ENCODE measurements around the gene PSMC5. TPM values are rescaled to one million over a fixed set of nuclear protein-coding genes. Genes with fewer than 3 reads are reported as not detected.

Gene PSMC5
- total RNA-seq, 4 donors from 2014 or later = 68.9 to 126 (median 88.7) TPM

GRCh38 chr17:63837480-63837879 is 10.2 kb downstream of the PSMC5 start:
- TF ChIP-seq, protein P1, sequence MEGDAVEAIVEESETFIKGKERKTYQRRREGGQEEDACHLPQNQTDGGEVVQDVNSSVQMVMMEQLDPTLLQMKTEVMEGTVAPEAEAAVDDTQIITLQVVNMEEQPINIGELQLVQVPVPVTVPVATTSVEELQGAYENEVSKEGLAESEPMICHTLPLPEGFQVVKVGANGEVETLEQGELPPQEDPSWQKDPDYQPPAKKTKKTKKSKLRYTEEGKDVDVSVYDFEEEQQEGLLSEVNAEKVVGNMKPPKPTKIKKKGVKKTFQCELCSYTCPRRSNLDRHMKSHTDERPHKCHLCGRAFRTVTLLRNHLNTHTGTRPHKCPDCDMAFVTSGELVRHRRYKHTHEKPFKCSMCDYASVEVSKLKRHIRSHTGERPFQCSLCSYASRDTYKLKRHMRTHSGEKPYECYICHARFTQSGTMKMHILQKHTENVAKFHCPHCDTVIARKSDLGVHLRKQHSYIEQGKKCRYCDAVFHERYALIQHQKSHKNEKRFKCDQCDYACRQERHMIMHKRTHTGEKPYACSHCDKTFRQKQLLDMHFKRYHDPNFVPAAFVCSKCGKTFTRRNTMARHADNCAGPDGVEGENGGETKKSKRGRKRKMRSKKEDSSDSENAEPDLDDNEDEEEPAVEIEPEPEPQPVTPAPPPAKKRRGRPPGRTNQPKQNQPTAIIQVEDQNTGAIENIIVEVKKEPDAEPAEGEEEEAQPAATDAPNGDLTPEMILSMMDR (IDR thresholded peaks at IDR 0.05) = no peak
- TF ChIP-seq POLR2A (IDR thresholded peaks at IDR 0.05) = no peak
- 68 to 72% methylated on average over 9 to 11 of the region's 12 CpGs for WGBS, 2 donors
- DNase-seq (ENCODE audit: low spot score in 2 of 2) = no peak
- no peak overlapping the region for H3K4me3 ChIP-seq (ENCODE audit: low read depth, poor library complexity, severe bottlenecking)
- intact Hi-C loops (cut with DNase I; ENCODE audit: low total_unique reads) = no loop called here

GRCh38 chr17:63837962-63838600 is 10.8 kb downstream of the PSMC5 start:
- no peak overlapping the region for H3K4me3 ChIP-seq (ENCODE audit: low read depth, poor library complexity, severe bottlenecking)
- 53 to 56% methylated on average over 4 to 5 of the region's 5 CpGs for WGBS, 2 donors
- DNase-seq (ENCODE audit: low spot score in 2 of 2) = no peak
- TF ChIP-seq POLR2A (IDR thresholded peaks at IDR 0.05) = no peak
- TF ChIP-seq, protein P1 (IDR thresholded peaks at IDR 0.05) = no peak
- intact Hi-C loops (cut with DNase I; ENCODE audit: low total_unique reads) = no loop called here

- no peak overlapping the region for H3K4me3 ChIP-seq (ENCODE audit: low read depth, poor library complexity, severe bottlenecking)
- intact Hi-C loops (cut with DNase I; ENCODE audit: low total_unique reads) = no loop called here
- peak; percentile 96 to 99 for DNase-seq (ENCODE audit: low spot score in 2 of 2)
- TF ChIP-seq, protein P1 (IDR thresholded peaks at IDR 0.05) = no peak
- TF ChIP-seq POLR2A (IDR thresholded peaks at IDR 0.05) = no peak
- WGBS, 2 donors = 13 to 29% methylated on average over 7 of the region's 7 CpGs
Measured at GRCh38 chr17:63838631-63839171, 11.5 kb downstream of the PSMC5 start.

GRCh38 chr17:63840591-63841349 is 13.5 kb downstream of the PSMC5 start:
- no peak for DNase-seq (ENCODE audit: low spot score in 2 of 2)
- WGBS, 2 donors = 22 to 33% methylated on average over 4 of the region's 4 CpGs
- H3K4me3 ChIP-seq (ENCODE audit: low read depth, poor library complexity, severe bottlenecking) = peak overlapping the region; percentile 90
- no peak for TF ChIP-seq POLR2A (IDR thresholded peaks at IDR 0.05)
- TF ChIP-seq, protein P1 (IDR thresholded peaks at IDR 0.05) = no peak
- intact Hi-C loops (cut with DNase I; ENCODE audit: low total_unique reads) = no loop called here

DNA sequence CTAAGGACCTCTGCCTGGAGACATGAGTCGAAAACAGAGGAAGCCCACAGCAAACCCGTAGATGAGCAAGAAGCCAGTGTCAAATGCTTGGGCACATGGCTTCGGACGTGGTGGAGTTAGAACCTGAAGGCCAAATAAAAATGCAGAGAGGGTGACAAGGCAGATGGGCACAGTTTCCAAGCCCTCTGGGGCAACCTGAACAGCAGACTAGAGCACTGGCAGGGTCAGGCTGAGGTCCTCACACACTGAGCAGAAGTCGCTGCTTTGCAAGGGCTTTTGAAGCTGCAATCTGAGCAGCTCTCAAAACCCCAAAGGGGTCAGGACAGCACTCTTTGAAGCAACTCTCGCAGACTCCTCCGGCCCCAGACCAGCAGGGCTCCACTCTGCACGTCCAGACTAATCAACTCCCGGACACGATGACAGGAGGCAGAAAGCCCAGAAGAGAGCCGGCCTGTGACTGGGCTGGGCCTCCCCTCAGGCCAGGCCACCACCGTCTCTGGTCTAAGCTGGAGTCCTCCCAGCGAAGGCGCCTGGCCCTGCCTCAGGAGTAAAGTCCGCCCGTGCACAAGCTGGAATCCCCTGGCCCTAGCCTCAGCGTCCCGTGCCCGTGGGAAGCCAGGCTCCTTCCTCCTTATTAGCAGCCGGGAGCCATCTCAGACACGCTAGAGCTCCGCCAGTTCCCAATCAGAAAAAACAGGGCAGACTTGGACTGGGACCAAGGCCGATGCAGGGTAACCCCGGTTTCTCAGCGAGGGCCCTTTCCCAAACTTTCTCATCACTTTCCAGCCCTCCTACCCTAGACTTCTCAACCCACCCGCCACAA is 14.3 kb downstream of the PSMC5 start:
- 2 to 3% methylated on average over 20 to 26 of the region's 26 CpGs for WGBS, 2 donors
- TF ChIP-seq, protein P1 (IDR thresholded peaks at IDR 0.05) = no peak
- TF ChIP-seq POLR2A (IDR thresholded peaks at IDR 0.05) = no peak
- peak; percentile 64 to 93 for DNase-seq (ENCODE audit: low spot score in 2 of 2)
- intact Hi-C loops (cut with DNase I; ENCODE audit: low total_unique reads) = no loop called here
- peak overlapping the region; percentile 90 for H3K4me3 ChIP-seq (ENCODE audit: low read depth, poor library complexity, severe bottlenecking)

Measured in lower leg skin (tissue), 4 donors.